ENCODE measurements around the gene EML4. TPM values are rescaled to one million over a fixed set of nuclear protein-coding genes. Genes with fewer than 3 reads are reported as not detected.

EML4 gene
- total and polyA plus RNA-seq, 10 of the 15 experiments (the other 5 are each of a cell fraction or from before 2014, with no cell fraction given), result 23.1 to 91.3 (median 77.4) TPM

- TF ChIP-seq TCF12 (IDR thresholded peaks at IDR 0.05; ENCODE audit: low read depth, low read length) (no peak), ETV6 (conservative IDR thresholded peaks at IDR 0.05 in 1 of 2, IDR thresholded peaks at IDR 0.05 in 1 of 2; ENCODE audit: borderline replicate concordance in 1 of 2, low read depth in 1 of 2) (no peak), LARP7 (IDR thresholded peaks at IDR 0.05) (no peak), BHLHE40 (IDR thresholded peaks at IDR 0.05; ENCODE audit: borderline replicate concordance in 1 of 2, low read depth in 2 of 2, low read length in 1 of 2) (no peak), SKIL (IDR thresholded peaks at IDR 0.05; ENCODE audit: low read depth, poor library complexity, severe bottlenecking) (no peak), YY1 (IDR thresholded peaks at IDR 0.05; ENCODE audit: low read depth, low read length) (no peak), PRDM15 (CRISPR knock-in tag; IDR thresholded peaks at IDR 0.05) (no peak), EED (IDR thresholded peaks at IDR 0.05; ENCODE audit: low read depth) (no peak), RB1 (IDR thresholded peaks at IDR 0.05; ENCODE audit: borderline replicate concordance) (no peak), BCLAF1 (IDR thresholded peaks at IDR 0.05) (no peak)
- no TSS peak for BruUV-seq (replicated peaks)
- ATAC-seq (no peak), FAIRE-seq (no peak), DNase-seq (ENCODE audit: low read depth, low spot score) (no peak)
- in situ Hi-C loops (cut with MboI) (no loop called here), intact Hi-C loops (cut with micrococcal nuclease; ENCODE audit: unreplicated experiment) (no loop called here)
- H3K27ac ChIP-seq (ENCODE audit: control insufficient read depth, insufficient read depth), result no peak overlapping the region
- ChIA-PET POLR2A (no interaction called here), CTCF (no interaction called here), RAD21 (ENCODE audit: unreplicated experiment) (no interaction called here), SMC1A (ENCODE audit: uncharacterized antibody, unreplicated experiment) (interaction anchor here (0.7 to 0.8 kb wide), 2 partner anchors 12 to 53 kb away, joined by 3 read pairs; no protein-coding TSS in a partner anchor)
- 100% methylated on average over 2 of the region's 2 CpGs for WGBS (ENCODE audit: insufficient coverage, insufficient replicate concordance, low lambda C conversion rate, missing lambda C conversion rate)
- no peaks in the 10 kb centered on the region for H3K4me1 ChIP-seq (ENCODE audit: control insufficient read depth, insufficient read depth, low read length)
- no peak overlapping the region for H3K4me3 ChIP-seq
- peaks cover 0 to 11% of the 10 kb centered on the region in 2 experiments; a peak in 1 of 4 replicates for H3K36me3 ChIP-seq (ENCODE audit: control insufficient read depth in 2 of 2, insufficient read depth in 2 of 2, low read length in 1 of 2)
- H3K9me3 ChIP-seq (replicated peaks; ENCODE audit: control insufficient read depth, insufficient read depth, low read length), result no peaks in the 10 kb centered on the region
- no peaks in the 10 kb centered on the region for H4K20me1 ChIP-seq (ENCODE audit: control insufficient read depth, insufficient read depth)
- no peaks in the 10 kb centered on the region for H3K79me2 ChIP-seq (ENCODE audit: control insufficient read depth, insufficient read depth, low read length)
- H3K27me3 ChIP-seq (replicated peaks in 1 of 2; ENCODE audit: control insufficient read depth in 2 of 2, insufficient read depth in 2 of 2, low read length in 1 of 2), result no peaks in the 10 kb centered on the region
- no peak overlapping the region for H3K9ac ChIP-seq (ENCODE audit: control insufficient read depth, insufficient read depth, low read length)
- no peak overlapping the region for H2AFZ ChIP-seq (ENCODE audit: control insufficient read depth, low read depth, low read length)
- H3K4me2 ChIP-seq (ENCODE audit: control insufficient read depth, insufficient read depth), result no peak overlapping the region
Observed at GRCh38 chr2:42281416-42282081, 112.4 kb downstream of the EML4 start.
